Gastroesophageal sphincter (tissue), 3 donors: ENCODE results near the gene PLEKHA7.

ENCODE experiments used
- EP300 ChIP-seq: sonication (generic); formaldehyde crosslinking; IDR thresholded peaks from one replicate; pipeline ENCODE4 v1.6.1; 2017; ENCODE audit warnings: antibody characterized with exemption, mild to moderate bottlenecking
- POLR2A ChIP-seq, 2 donors: fragments of 450-650 bp; IDR thresholded peaks; one replicate each; pipeline ENCODE4 v1.6.1; 2017; ENCODE audit warnings: antibody characterized with exemption in 2 of 2, mild to moderate bottlenecking in 2 of 2, moderate library complexity in 1 of 2
- POLR2AphosphoS5 ChIP-seq: sonication (generic); formaldehyde crosslinking; IDR thresholded peaks from one replicate; pipeline ENCODE4 v1.6.1; 2017; ENCODE audit warnings: antibody characterized with exemption
- TF ChIP-seq, protein P1 (sequence below), 4 experiments: fragments of 200-600 bp in 2 of 4; fragments of 450-650 bp in 2 of 4; sonication (generic) in 1 of 4; IDR thresholded peaks; one replicate each; pipeline ENCODE4 v1.5.1; 2017 to 2019; ENCODE audit warnings: antibody characterized with exemption in 4 of 4, mild to moderate bottlenecking in 2 of 4, moderate library complexity in 2 of 4

DNA sequence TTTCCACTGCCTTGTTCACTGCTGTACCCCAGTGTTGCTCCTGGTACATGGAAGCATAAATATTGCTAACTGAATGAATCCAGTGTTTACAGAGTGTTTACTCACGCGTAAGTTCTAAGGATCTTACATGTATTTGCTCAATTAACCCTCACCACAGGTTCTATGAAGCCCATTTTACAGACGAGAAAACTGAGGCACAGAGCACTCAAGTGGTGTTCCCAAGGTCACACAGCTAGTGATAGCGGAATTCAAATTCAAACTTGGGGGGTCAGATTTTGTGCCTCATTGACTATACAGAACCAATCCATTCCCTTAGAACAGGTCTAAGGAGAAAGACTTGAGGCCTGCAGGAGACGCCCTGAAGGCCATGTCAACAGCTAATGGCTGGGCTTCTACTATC is 72.3 kb downstream of the PLEKHA7 start:
- TF ChIP-seq, protein P1, sequence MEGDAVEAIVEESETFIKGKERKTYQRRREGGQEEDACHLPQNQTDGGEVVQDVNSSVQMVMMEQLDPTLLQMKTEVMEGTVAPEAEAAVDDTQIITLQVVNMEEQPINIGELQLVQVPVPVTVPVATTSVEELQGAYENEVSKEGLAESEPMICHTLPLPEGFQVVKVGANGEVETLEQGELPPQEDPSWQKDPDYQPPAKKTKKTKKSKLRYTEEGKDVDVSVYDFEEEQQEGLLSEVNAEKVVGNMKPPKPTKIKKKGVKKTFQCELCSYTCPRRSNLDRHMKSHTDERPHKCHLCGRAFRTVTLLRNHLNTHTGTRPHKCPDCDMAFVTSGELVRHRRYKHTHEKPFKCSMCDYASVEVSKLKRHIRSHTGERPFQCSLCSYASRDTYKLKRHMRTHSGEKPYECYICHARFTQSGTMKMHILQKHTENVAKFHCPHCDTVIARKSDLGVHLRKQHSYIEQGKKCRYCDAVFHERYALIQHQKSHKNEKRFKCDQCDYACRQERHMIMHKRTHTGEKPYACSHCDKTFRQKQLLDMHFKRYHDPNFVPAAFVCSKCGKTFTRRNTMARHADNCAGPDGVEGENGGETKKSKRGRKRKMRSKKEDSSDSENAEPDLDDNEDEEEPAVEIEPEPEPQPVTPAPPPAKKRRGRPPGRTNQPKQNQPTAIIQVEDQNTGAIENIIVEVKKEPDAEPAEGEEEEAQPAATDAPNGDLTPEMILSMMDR (IDR thresholded peaks at IDR 0.05) = no peak
- no peak for TF ChIP-seq POLR2AphosphoS5
- no peak for TF ChIP-seq POLR2A (IDR thresholded peaks at IDR 0.05)
- TF ChIP-seq EP300 = no peak
